ENCODE results near the gene EN1. TPM values are rescaled to one million over a fixed set of nuclear protein-coding genes. Genes with fewer than 3 reads are reported as not detected.

The EN1 gene
- polyA plus RNA-seq, 1 donor (not counting 4 experiments of a cell fraction or from before 2014, with no cell fraction given): 0.05 TPM

GRCh38 chr2:118808429-118808809, 39.0 kb downstream of the EN1 start:
- H3K79me2 ChIP-seq (ENCODE audit: control insufficient read depth, insufficient read depth, low read length): no peaks in the 10 kb centered on the region
- no peak overlapping the region for H3K4me2 ChIP-seq (ENCODE audit: control insufficient read depth, extremely low read depth, insufficient read depth, low read depth, low read length)
- TF ChIP-seq EZH2 (IDR thresholded peaks at IDR 0.05; ENCODE audit: low read length) (no peak), CTCF (optimal IDR thresholded peaks at IDR 0.05 in 1 of 3, IDR thresholded peaks at IDR 0.05 in 1 of 3, conservative IDR thresholded peaks at IDR 0.05 in 1 of 3; ENCODE audit: extremely low read depth in 1 of 3, insufficient read depth in 2 of 3, low read length in 3 of 3) (no peak)
- H3K9me1 ChIP-seq (ENCODE audit: control insufficient read depth, extremely low read depth, insufficient read depth, low read length): no peaks in the 10 kb centered on the region
- no peaks in the 10 kb centered on the region for H3K27me3 ChIP-seq (ENCODE audit: control insufficient read depth, extremely low read depth, insufficient read depth, low read length)
- no peak overlapping the region for H3K9ac ChIP-seq (ENCODE audit: control insufficient read depth, extremely low read depth, insufficient read depth, low read length)
- no peaks in the 10 kb centered on the region for H4K20me1 ChIP-seq (ENCODE audit: control insufficient read depth, extremely low read depth, insufficient read depth, low read length)
- DNase-seq (ENCODE audit: low read depth, low spot score): no peak
- H3K9me3 ChIP-seq (ENCODE audit: control insufficient read depth, low read depth, low read length): no peaks in the 10 kb centered on the region
- dilution Hi-C loops (cut with MboI; ENCODE audit: extremely low pct_ligation_motif_present, low sequenced_read_pairs): no loop called here
- H2AFZ ChIP-seq (ENCODE audit: control insufficient read depth, low read length): no peak overlapping the region
- FAIRE-seq: no peak
- no peaks in the 10 kb centered on the region for H3K4me1 ChIP-seq (ENCODE audit: control insufficient read depth, extremely low read depth, insufficient read depth, low read length)
- H3K36me3 ChIP-seq (ENCODE audit: control insufficient read depth in 2 of 2, extremely low read depth in 1 of 2, insufficient read depth in 2 of 2, low read length in 2 of 2): no peaks in the 10 kb centered on the region
- H3K4me3 ChIP-seq (ENCODE audit: control insufficient read depth in 2 of 3, extremely low read depth in 1 of 3, insufficient read depth in 2 of 3, low read depth in 1 of 3, low read length in 3 of 3): no peak overlapping the region
- H3K27ac ChIP-seq (ENCODE audit: control insufficient read depth, insufficient read depth, low read length): no peak overlapping the region

GRCh38 chr2:118807668-118808428, 39.6 kb downstream of the EN1 start:
- H3K9ac ChIP-seq (ENCODE audit: control insufficient read depth, extremely low read depth, insufficient read depth, low read length): no peak overlapping the region
- no peak overlapping the region for H3K4me2 ChIP-seq (ENCODE audit: control insufficient read depth, extremely low read depth, insufficient read depth, low read depth, low read length)
- FAIRE-seq: no peak
- no peaks in the 10 kb centered on the region for H3K9me3 ChIP-seq (ENCODE audit: control insufficient read depth, low read depth, low read length)
- H2AFZ ChIP-seq (ENCODE audit: control insufficient read depth, low read length): no peak overlapping the region
- no peak overlapping the region for H3K27ac ChIP-seq (ENCODE audit: control insufficient read depth, insufficient read depth, low read length)
- TF ChIP-seq CTCF (optimal IDR thresholded peaks at IDR 0.05 in 1 of 3, IDR thresholded peaks at IDR 0.05 in 1 of 3, conservative IDR thresholded peaks at IDR 0.05 in 1 of 3; ENCODE audit: extremely low read depth in 1 of 3, insufficient read depth in 2 of 3, low read length in 3 of 3) (no peak), EZH2 (IDR thresholded peaks at IDR 0.05; ENCODE audit: low read length) (no peak)
- no peaks in the 10 kb centered on the region for H3K9me1 ChIP-seq (ENCODE audit: control insufficient read depth, extremely low read depth, insufficient read depth, low read length)
- no peak overlapping the region for H3K4me3 ChIP-seq (ENCODE audit: control insufficient read depth in 2 of 3, extremely low read depth in 1 of 3, insufficient read depth in 2 of 3, low read depth in 1 of 3, low read length in 3 of 3)
- no peaks in the 10 kb centered on the region for H3K4me1 ChIP-seq (ENCODE audit: control insufficient read depth, extremely low read depth, insufficient read depth, low read length)
- no peak for DNase-seq (ENCODE audit: low read depth, low spot score)
- H3K79me2 ChIP-seq (ENCODE audit: control insufficient read depth, insufficient read depth, low read length): no peaks in the 10 kb centered on the region
- no peaks in the 10 kb centered on the region for H4K20me1 ChIP-seq (ENCODE audit: control insufficient read depth, extremely low read depth, insufficient read depth, low read length)
- dilution Hi-C loops (cut with MboI; ENCODE audit: extremely low pct_ligation_motif_present, low sequenced_read_pairs): no loop called here
- no peaks in the 10 kb centered on the region for H3K27me3 ChIP-seq (ENCODE audit: control insufficient read depth, extremely low read depth, insufficient read depth, low read length)
- no peaks in the 10 kb centered on the region for H3K36me3 ChIP-seq (ENCODE audit: control insufficient read depth in 2 of 2, extremely low read depth in 1 of 2, insufficient read depth in 2 of 2, low read length in 2 of 2)

Data from keratinocyte (primary cell).